HCT116 (cell line): ENCODE data around the gene CYB5B. TPM values are rescaled to one million over a fixed set of nuclear protein-coding genes. Genes with fewer than 3 reads are reported as not detected.

Experiments
- ATAC-seq: fragments of 200-7000 bp; cut with Tn5 transposase; 2 replicates; pipeline ENCODE4 v1.9.1; 2020; ENCODE audit warnings: mild to moderate bottlenecking, moderate library complexity
- BruUV-seq: library from RNA; stranded (reverse); fragments of 400-500 nt; replicated peaks from 2 replicates; lab custom pipeline; 2021; lab: Mats Ljungman, UMichigan
- CTCF ChIA-PET: fragments of 300-600 bp; sonication (Branson Sonifier 250); formaldehyde crosslinking; loops from one replicate; lab custom pipeline; 2021; ENCODE audit warnings: antibody characterized with exemption; lab: Charles Lee
- POLR2A ChIA-PET: fragments of 300-600, 350-600 bp; sonication (Branson Sonifier 250); formaldehyde crosslinking; loops from one replicate; lab custom pipeline; 2021; ENCODE audit warnings: antibody characterized with exemption; lab: Charles Lee
- RAD21 ChIA-PET, 2 experiments: fragments of 300-600 bp; sonication (Branson Sonifier 250); formaldehyde crosslinking; loops; one replicate each; lab custom pipeline; 2023; ENCODE audit warnings: low total read pairs in 2 of 2; ENCODE audit not compliant: uncharacterized antibody in 2 of 2, unreplicated experiment in 2 of 2, low non-redundant PET in 1 of 2; lab: Charles Lee
- DNase-seq: peaks from one replicate; pipeline ENCODE4 v3.0.0-alpha.2; 2010; ENCODE audit warnings: low read depth, low spot score
- H2AFZ ChIP-seq: fragments of 200-600 bp; shearing (Covaris generic), sonication (generic); 2 replicates; pipeline ENCODE4 v1.6.1; 2017; ENCODE audit warnings: low read depth, mixed run types, mixed read lengths, antibody characterized with exemption, low read length; ENCODE audit not compliant: poor library complexity, severe bottlenecking
- H3K27ac ChIP-seq: 2 replicates; pipeline ENCODE4 v1.5.1; 2012; ENCODE audit warnings: low read depth, low read length
- H3K27me3 ChIP-seq: fragments of 200-600 bp; sonication (generic); 2 replicates; pipeline ENCODE4 v1.6.1; 2016; ENCODE audit warnings: mixed run types, low read length, mixed read lengths; ENCODE audit not compliant: insufficient read depth
- H3K36me3 ChIP-seq, 2 experiments: fragments of 200-500 bp in 1 of 2; fragments of 200-600 bp in 1 of 2; sonication (Bioruptor generic) in 1 of 2; sonication (generic) in 1 of 2; 2 replicates each; pipeline versions ENCODE4 v1.5.1 to v1.6.1; 2014 to 2016; ENCODE audit warnings: low read length in 2 of 2, inconsistent platforms in 1 of 2, mixed read lengths in 1 of 2, mixed run types in 1 of 2; ENCODE audit not compliant: insufficient read depth in 2 of 2, control insufficient read depth in 1 of 2
- H3K4me1 ChIP-seq, 2 experiments: fragments of 200-600 bp in 1 of 2; sonication (generic) in 1 of 2; 2 replicates each; pipeline versions ENCODE4 v1.5.1 to v1.6.1; 2012 to 2017; ENCODE audit warnings: low read length in 2 of 2, inconsistent platforms in 1 of 2, mild to moderate bottlenecking in 1 of 2, mixed read lengths in 1 of 2, mixed run types in 1 of 2, moderate library complexity in 1 of 2; ENCODE audit not compliant: insufficient read depth in 2 of 2, control insufficient read depth in 1 of 2
- H3K4me2 ChIP-seq: fragments of 200-600 bp; sonication (generic); 2 replicates; pipeline ENCODE4 v1.6.1; 2017; ENCODE audit warnings: mixed run types, low read length, mixed read lengths
- H3K4me3 ChIP-seq, 2 experiments: fragments of 200-600 bp in 1 of 2; sonication (generic) in 1 of 2; replicated peaks in 1 of 2; 2 replicates each; pipeline ENCODE4 v1.5.1; 2011 to 2016; ENCODE audit warnings: low read length in 2 of 2, control low read depth in 1 of 2, low read depth in 1 of 2, mild to moderate bottlenecking in 1 of 2, mixed read lengths in 1 of 2, mixed run types in 1 of 2
- H3K79me2 ChIP-seq: fragments of 200-600 bp; sonication (generic); 2 replicates; pipeline ENCODE4 v1.6.1; 2017; ENCODE audit warnings: mild to moderate bottlenecking, mixed run types, low read length, moderate library complexity, mixed read lengths; ENCODE audit not compliant: insufficient read depth
- H3K9ac ChIP-seq: fragments of 200-600 bp; sonication (generic); 2 replicates; pipeline ENCODE4 v1.6.1; 2016; ENCODE audit warnings: low read length, mixed read lengths
- H3K9me2 ChIP-seq: fragments of 200-600 bp; sonication (generic), shearing (Covaris generic); 2 replicates; pipeline ENCODE4 v1.6.1; 2017; ENCODE audit warnings: mixed run types, mild to moderate bottlenecking, moderate library complexity; ENCODE audit not compliant: insufficient read depth
- H3K9me3 ChIP-seq, 2 experiments: fragments of 200-500 bp in 1 of 2; fragments of 200-600 bp in 1 of 2; sonication (Bioruptor generic) in 1 of 2; sonication (generic) in 1 of 2; 2 replicates each; pipeline ENCODE4 v1.6.1; 2014 to 2017; ENCODE audit warnings: low read length in 2 of 2, mixed read lengths in 2 of 2, inconsistent platforms in 1 of 2, low read depth in 1 of 2, mild to moderate bottlenecking in 1 of 2, mixed run types in 1 of 2, moderate library complexity in 1 of 2; ENCODE audit not compliant: control insufficient read depth in 1 of 2, insufficient read depth in 1 of 2
- H4K20me1 ChIP-seq: fragments of 200-600 bp; sonication (generic), shearing (Covaris generic); 2 replicates; pipeline ENCODE4 v1.6.1; 2017; ENCODE audit warnings: mixed run types, mild to moderate bottlenecking, moderate library complexity; ENCODE audit not compliant: insufficient read depth
- ATF3 ChIP-seq: IDR thresholded peaks from 2 replicates; pipeline ENCODE4 v1.6.1; 2012
- CBX3 ChIP-seq: IDR thresholded peaks from 2 replicates; pipeline ENCODE4 v1.6.1; 2012; ENCODE audit warnings: low read depth
- CTCF ChIP-seq, 3 experiments: fragments of 200-600 bp in 1 of 3; sonication (generic) in 1 of 3; IDR thresholded peaks in 2 of 3; conservative IDR thresholded peaks in 1 of 3; 2 replicates each; pipeline ENCODE4 v1.5.1; 2012 to 2017; ENCODE audit warnings: low read depth in 2 of 3, low read length in 2 of 3, antibody characterized with exemption in 1 of 3, borderline replicate concordance in 1 of 3, control low read depth in 1 of 3, mild to moderate bottlenecking in 1 of 3, mixed read lengths in 1 of 3, mixed run types in 1 of 3, moderate library complexity in 1 of 3; ENCODE audit not compliant: insufficient read depth in 1 of 3
- EZH2 ChIP-seq: fragments of 200-600 bp; sonication (generic); IDR thresholded peaks from 2 replicates; pipeline ENCODE4 v1.6.1; 2017; ENCODE audit warnings: antibody characterized with exemption, mixed run types
- EZH2phosphoT487 ChIP-seq: fragments of 200-600 bp; IDR thresholded peaks from 2 replicates; pipeline ENCODE4 v1.6.1; 2018; ENCODE audit warnings: antibody characterized with exemption, borderline replicate concordance
- JUND ChIP-seq: IDR thresholded peaks from 2 replicates; pipeline ENCODE4 v1.6.1; 2012
- MAX ChIP-seq: IDR thresholded peaks from 2 replicates; pipeline ENCODE4 v1.6.1; 2012
- RAD21 ChIP-seq: IDR thresholded peaks from 2 replicates; pipeline ENCODE4 v1.6.1; 2012; ENCODE audit warnings: low read depth, mild to moderate bottlenecking
- REST ChIP-seq: IDR thresholded peaks from 2 replicates; pipeline ENCODE4 v1.6.1; 2012; ENCODE audit warnings: low read depth
- SIN3A ChIP-seq: IDR thresholded peaks from 2 replicates; pipeline ENCODE4 v1.6.1; 2012; ENCODE audit warnings: low read depth
- ZBTB33 ChIP-seq: IDR thresholded peaks from 2 replicates; pipeline ENCODE4 v1.6.1; 2011; ENCODE audit warnings: mild to moderate bottlenecking, low read length, moderate library complexity; ENCODE audit not compliant: insufficient replicate concordance; ENCODE audit errors: extremely low read depth
- ZFX ChIP-seq: fragments of 450-650 bp; IDR thresholded peaks from 2 replicates; pipeline ENCODE4 v1.6.1; 2017
- ZNF274 ChIP-seq: fragments of 200-500 bp; sonication (Bioruptor generic); IDR thresholded peaks from 2 replicates; pipeline ENCODE4 v1.6.1; 2014; ENCODE audit warnings: mild to moderate bottlenecking, low read depth, low read length, inconsistent platforms
- intact Hi-C: fragments of 100-400 bp; cut with micrococcal nuclease; formaldehyde crosslinking; loops from 2 replicates; pipeline ENCODE4 v1.10.0; 2022
- total RNA-seq: library from RNA; stranded (reverse); gene quantifications from one replicate; pipeline ENCODE4 v1.2.1, GENCODE V29; 2021; ENCODE audit not compliant: unreplicated experiment

Gene CYB5B
- total RNA-seq, 1 experiment from 2014 or later, result 689 TPM

GRCh38 chr16:69381231-69381630 lies 43.2 kb upstream of the CYB5B start:
- H4K20me1 ChIP-seq, result no peaks in the 10 kb centered on the region
- H3K4me1 ChIP-seq, result peaks cover 9 to 15% of the 10 kb centered on the region in 2 experiments
- ATAC-seq (no peak), DNase-seq (no peak)
- H3K4me2 ChIP-seq, result no peak overlapping the region
- TF ChIP-seq REST, result no peak
- no peak for TF ChIP-seq MAX
- no peak for TF ChIP-seq CTCF (IDR thresholded peaks at IDR 0.05 in 2 of 3, conservative IDR thresholded peaks at IDR 0.05 in 1 of 3; ENCODE audit: borderline replicate concordance in 1 of 3, insufficient read depth in 1 of 3, low read depth in 2 of 3, low read length in 2 of 3)
- no peak for TF ChIP-seq SIN3A
- no peak for TF ChIP-seq RAD21
- no peak for TF ChIP-seq EZH2
- TF ChIP-seq CBX3, result no peak
- TF ChIP-seq ZFX, result no peak
- no peak for TF ChIP-seq ZBTB33
- TF ChIP-seq EZH2phosphoT487, result no peak
- TF ChIP-seq JUND, result no peak
- no peak for TF ChIP-seq ATF3
- no peak for TF ChIP-seq ZNF274
- no peak overlapping the region for H3K27ac ChIP-seq
- ChIA-PET CTCF (no interaction called here), POLR2A (interaction anchor here (0.7 kb wide), 1 partner anchor 42 kb away, joined by 3 read pairs; no protein-coding TSS in a partner anchor), RAD21 (no interaction called here)
- H3K27me3 ChIP-seq, result no peaks in the 10 kb centered on the region
- no peak overlapping the region for H3K9ac ChIP-seq
- intact Hi-C loops, result no loop called here
- BruUV-seq, result no TSS peak
- H3K36me3 ChIP-seq, result peaks cover 57% of the 10 kb centered on the region in 2 experiments
- H3K9me2 ChIP-seq, result no peaks in the 10 kb centered on the region
- no peak overlapping the region for H3K4me3 ChIP-seq
- H3K79me2 ChIP-seq, result peaks cover 98% of the 10 kb centered on the region
- H3K9me3 ChIP-seq, result no peaks in the 10 kb centered on the region
- H2AFZ ChIP-seq, result no peak overlapping the region
